BE2C (cell line): Measurements from ENCODE around the gene MIEF2.

Experiments used
- DNase-seq: peaks from one replicate; pipeline ENCODE4 v3.0.0-alpha.2; 2020
- H3K27me3 ChIP-seq: fragments of 250-450 bp; sonication (Bioruptor Pico); 2 replicates; pipeline ENCODE4 v1.5.1; 2020; ENCODE audit warnings: mild to moderate bottlenecking
- H3K36me3 ChIP-seq: fragments of 250-450 bp; sonication (Bioruptor Pico); 2 replicates; pipeline ENCODE4 v1.5.1; 2020; ENCODE audit warnings: mild to moderate bottlenecking
- H3K4me1 ChIP-seq: fragments of 250-450 bp; sonication (Bioruptor Pico); 2 replicates; pipeline ENCODE4 v1.5.1; 2020
- H3K4me3 ChIP-seq: 2 replicates; pipeline ENCODE4 v1.5.1; 2011; ENCODE audit warnings: low read depth, low read length
- H3K9me3 ChIP-seq: fragments of 250-450 bp; sonication (Bioruptor Pico); 2 replicates; pipeline ENCODE4 v1.5.1; 2020
- TF ChIP-seq, protein P1 (sequence below): IDR thresholded peaks from 2 replicates; pipeline ENCODE4 v1.5.1; 2012; ENCODE audit warnings: mild to moderate bottlenecking, low read depth, low read length

The MIEF2 gene

GRCh38 chr17:18228176-18228682, 32.2 kb upstream of the MIEF2 start:
- DNase-seq = no peak
- no peaks in the 10 kb centered on the region for H3K9me3 ChIP-seq

DNA sequence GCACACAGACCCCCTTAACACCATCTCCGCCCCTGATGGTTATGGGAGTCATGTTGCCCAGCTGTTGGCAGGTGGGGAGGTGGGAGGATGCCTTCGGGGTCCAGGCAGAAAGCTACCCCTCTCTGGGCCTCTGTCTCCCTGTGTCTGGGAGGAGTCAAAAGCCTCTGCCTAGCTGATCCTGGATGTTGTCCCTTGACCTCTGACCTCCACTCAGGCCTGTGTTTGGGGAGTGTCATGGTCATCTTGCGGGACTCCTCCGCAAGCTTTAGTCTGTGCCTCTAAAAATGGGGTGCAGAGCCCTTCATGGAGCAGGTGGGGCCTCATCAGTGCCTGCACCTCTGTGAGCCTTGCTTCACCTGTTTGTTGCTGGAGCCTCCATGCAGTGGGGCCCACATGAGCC, 31.2 kb upstream of the MIEF2 start:
- no peaks in the 10 kb centered on the region for H3K36me3 ChIP-seq
- no peak overlapping the region for H3K4me3 ChIP-seq
- TF ChIP-seq, protein P1, sequence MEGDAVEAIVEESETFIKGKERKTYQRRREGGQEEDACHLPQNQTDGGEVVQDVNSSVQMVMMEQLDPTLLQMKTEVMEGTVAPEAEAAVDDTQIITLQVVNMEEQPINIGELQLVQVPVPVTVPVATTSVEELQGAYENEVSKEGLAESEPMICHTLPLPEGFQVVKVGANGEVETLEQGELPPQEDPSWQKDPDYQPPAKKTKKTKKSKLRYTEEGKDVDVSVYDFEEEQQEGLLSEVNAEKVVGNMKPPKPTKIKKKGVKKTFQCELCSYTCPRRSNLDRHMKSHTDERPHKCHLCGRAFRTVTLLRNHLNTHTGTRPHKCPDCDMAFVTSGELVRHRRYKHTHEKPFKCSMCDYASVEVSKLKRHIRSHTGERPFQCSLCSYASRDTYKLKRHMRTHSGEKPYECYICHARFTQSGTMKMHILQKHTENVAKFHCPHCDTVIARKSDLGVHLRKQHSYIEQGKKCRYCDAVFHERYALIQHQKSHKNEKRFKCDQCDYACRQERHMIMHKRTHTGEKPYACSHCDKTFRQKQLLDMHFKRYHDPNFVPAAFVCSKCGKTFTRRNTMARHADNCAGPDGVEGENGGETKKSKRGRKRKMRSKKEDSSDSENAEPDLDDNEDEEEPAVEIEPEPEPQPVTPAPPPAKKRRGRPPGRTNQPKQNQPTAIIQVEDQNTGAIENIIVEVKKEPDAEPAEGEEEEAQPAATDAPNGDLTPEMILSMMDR = no peak
- H3K27me3 ChIP-seq = no peaks in the 10 kb centered on the region
- no peak for DNase-seq
- H3K9me3 ChIP-seq = no peaks in the 10 kb centered on the region
- H3K4me1 ChIP-seq = peaks cover 4% of the 10 kb centered on the region; the same call in 1 of the 2 replicates

More at GRCh38 chr17:18228176-18228682, 32.2 kb upstream of the MIEF2 start:
- no peaks in the 10 kb centered on the region for H3K36me3 ChIP-seq
- peaks cover 4% of the 10 kb centered on the region; the same call in 1 of the 2 replicates for H3K4me1 ChIP-seq
- no peaks in the 10 kb centered on the region for H3K27me3 ChIP-seq
- TF ChIP-seq, protein P1 = no peak
- H3K4me3 ChIP-seq = no peak overlapping the region

DNA sequence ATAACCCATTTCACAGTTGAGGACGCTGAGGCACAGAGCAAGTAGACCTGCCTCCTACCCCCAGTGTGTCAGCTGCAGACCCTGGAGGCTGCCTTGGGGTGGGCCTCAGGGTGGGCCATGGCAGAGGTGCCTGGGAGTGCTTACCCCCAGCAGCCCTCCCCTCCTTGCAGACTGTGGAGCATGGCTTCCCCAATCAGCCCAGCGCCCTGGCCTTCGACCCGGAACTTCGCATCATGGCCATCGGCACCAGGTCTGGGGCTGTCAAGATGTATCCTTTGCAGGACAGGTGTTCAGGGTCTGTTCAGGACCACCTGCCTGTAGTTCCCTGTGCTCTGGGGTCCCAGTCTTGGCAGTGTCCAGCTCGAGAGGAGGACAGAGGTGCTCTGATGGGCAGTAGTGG, 30.7 kb upstream of the MIEF2 start:
- H3K36me3 ChIP-seq = no peaks in the 10 kb centered on the region
- TF ChIP-seq, protein P1 = no peak
- peaks cover 3% of the 10 kb centered on the region; the same call in 1 of the 2 replicates for H3K4me1 ChIP-seq
- DNase-seq = no peak
- no peak overlapping the region for H3K4me3 ChIP-seq
- H3K27me3 ChIP-seq = no peaks in the 10 kb centered on the region
- no peaks in the 10 kb centered on the region for H3K9me3 ChIP-seq

DNA sequence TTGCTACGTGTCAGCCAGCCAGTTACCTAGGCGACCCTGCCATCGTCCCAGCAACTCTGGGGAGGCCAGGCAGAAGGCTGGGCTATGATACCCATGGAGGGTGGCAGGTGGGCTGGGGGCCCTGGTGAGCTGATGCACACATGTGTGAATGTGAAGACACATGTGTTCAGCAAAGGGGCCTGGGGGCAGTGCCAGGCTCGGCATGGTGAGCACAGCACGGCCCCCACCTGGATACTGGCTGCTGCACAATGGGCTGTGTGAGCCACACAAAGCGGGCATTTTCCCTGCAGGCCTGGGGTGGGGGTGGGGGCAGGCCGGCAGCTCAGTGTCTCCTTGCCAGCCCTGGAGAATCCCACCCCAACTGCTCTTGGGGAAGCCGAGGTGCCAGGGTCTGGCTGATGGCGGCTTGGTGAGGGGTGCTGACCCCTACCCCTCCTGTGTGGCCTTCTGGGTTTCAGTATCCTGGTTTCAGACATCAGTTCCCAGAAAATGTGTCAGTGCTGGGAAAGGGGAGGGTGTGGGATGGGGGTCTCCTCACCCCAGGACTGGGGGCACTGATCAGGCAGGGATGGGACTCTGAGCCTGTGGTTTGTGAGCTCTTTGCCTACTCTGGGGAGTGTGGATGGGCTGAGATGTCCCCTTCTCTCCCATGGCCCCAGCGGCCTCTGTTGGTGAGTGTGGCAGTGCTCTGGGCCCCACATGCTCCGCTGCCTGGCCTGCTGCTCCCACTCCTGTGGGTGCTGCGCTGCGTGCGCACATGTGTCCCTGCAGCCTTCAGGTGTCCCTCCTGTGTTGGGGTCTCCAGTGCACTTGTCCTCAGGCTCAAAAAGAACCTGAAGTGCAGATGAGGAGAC, 29.9 kb upstream of the MIEF2 start:
- no peaks in the 10 kb centered on the region for H3K9me3 ChIP-seq
- H3K27me3 ChIP-seq = no peaks in the 10 kb centered on the region
- no peak overlapping the region for H3K4me3 ChIP-seq
- TF ChIP-seq, protein P1 = no peak
- no peaks in the 10 kb centered on the region for H3K36me3 ChIP-seq
- H3K4me1 ChIP-seq = no peaks in the 10 kb centered on the region
- DNase-seq = no peak

GRCh38 chr17:18231164-18231563, 29.3 kb upstream of the MIEF2 start:
- Histone ChIP-seq H3K9me3 (no peaks in the 10 kb centered on the region), H3K27me3 (no peaks in the 10 kb centered on the region), H3K4me1 (no peaks in the 10 kb centered on the region), H3K4me3 (no peak overlapping the region), H3K36me3 (no peaks in the 10 kb centered on the region)
- DNase-seq = no peak
- TF ChIP-seq, protein P1 = no peak
